GM12878 (cell line): ENCODE measurements around the gene LHX2. TPM values are rescaled to one million over a fixed set of nuclear protein-coding genes. Genes with fewer than 3 reads are reported as not detected.

Experiments used
- ATAC-seq: fragments of 200-7000 bp; cut with Tn5 transposase; 3 replicates; pipeline ENCODE4 v1.9.1; 2020; ENCODE audit warnings: mild to moderate bottlenecking, moderate library complexity
- BruUV-seq: library from RNA; stranded (reverse); fragments of 400-500 nt; replicated peaks from 2 replicates; lab custom pipeline; 2021; lab: Mats Ljungman, UMichigan
- CTCF ChIA-PET: fragments of 300-600 bp; sonication (Branson Sonifier 250); formaldehyde crosslinking; extraction: SDS; loops from one replicate; lab custom pipeline; 2021; ENCODE audit warnings: inconsistent platforms; lab: Yijun Ruan, JAX
- POLR2A ChIA-PET: fragments of 350-600 bp; formaldehyde crosslinking; extraction: SDS; loops from one replicate; lab custom pipeline; 2021; ENCODE audit warnings: inconsistent platforms; lab: Charles Lee
- RAD21 ChIA-PET: fragments of 300-600 bp; sonication (Branson Sonifier 250); formaldehyde crosslinking; loops from one replicate; lab custom pipeline; 2023; ENCODE audit warnings: antibody characterized with exemption; ENCODE audit not compliant: unreplicated experiment; lab: Charles Lee
- SMC1A ChIA-PET: fragments of 300-600 bp; sonication (Branson Sonifier 250); formaldehyde crosslinking; loops from one replicate; lab custom pipeline; 2023; ENCODE audit not compliant: unreplicated experiment, uncharacterized antibody; lab: Charles Lee
- DNase-seq: peaks from one replicate; pipeline ENCODE4 v3.0.0-alpha.2; 2011; ENCODE audit warnings: low read depth, low spot score
- FAIRE-seq: peaks from 3 replicates; lab custom pipeline; 2011; peaks lifted over from hg19 to GRCh38; lab: Jason Lieb, UNC
- H2AFZ ChIP-seq: 2 replicates; pipeline ENCODE4 v1.6.0; 2011; ENCODE audit warnings: low read depth, low read length, control low read depth; ENCODE audit not compliant: control insufficient read depth
- H3K27ac ChIP-seq: 2 replicates; pipeline ENCODE4 v1.5.1; 2011; ENCODE audit warnings: control low read depth; ENCODE audit not compliant: control insufficient read depth, insufficient read depth
- H3K27me3 ChIP-seq, 2 experiments: replicated peaks in 1 of 2; 2 replicates each; pipeline versions ENCODE4 v1.6.0 to v1.6.1; 2011; ENCODE audit warnings: low read length in 1 of 2; ENCODE audit not compliant: control insufficient read depth in 2 of 2, insufficient read depth in 2 of 2
- H3K36me3 ChIP-seq, 2 experiments: 2 replicates each; pipeline ENCODE4 v1.5.1; 2011; ENCODE audit warnings: low read length in 1 of 2; ENCODE audit not compliant: control insufficient read depth in 2 of 2, insufficient read depth in 2 of 2
- H3K4me1 ChIP-seq: 2 replicates; pipeline ENCODE4 v1.6.1; 2011; ENCODE audit warnings: mild to moderate bottlenecking, low read length, moderate library complexity, mixed read lengths; ENCODE audit not compliant: control insufficient read depth, insufficient read depth
- H3K4me2 ChIP-seq: 2 replicates; pipeline ENCODE4 v1.6.0; 2011; ENCODE audit warnings: control low read depth; ENCODE audit not compliant: control insufficient read depth, insufficient read depth
- H3K4me3 ChIP-seq: fragments of 200-600 bp; sonication (generic); 2 replicates; pipeline ENCODE4 v1.5.1; 2016
- H3K79me2 ChIP-seq: 2 replicates; pipeline ENCODE4 v1.6.0; 2011; ENCODE audit warnings: low read length; ENCODE audit not compliant: control insufficient read depth, insufficient read depth
- H3K9ac ChIP-seq: 2 replicates; pipeline ENCODE4 v1.8.0; 2011; ENCODE audit warnings: low read length, control low read depth, mixed read lengths; ENCODE audit not compliant: control insufficient read depth, insufficient read depth
- H3K9me3 ChIP-seq: replicated peaks from 3 replicates; pipeline ENCODE4 v1.5.1; 2011; ENCODE audit warnings: mild to moderate bottlenecking, low read length; ENCODE audit not compliant: control insufficient read depth, insufficient read depth
- H4K20me1 ChIP-seq: 2 replicates; pipeline ENCODE4 v1.6.0; 2011; ENCODE audit not compliant: control insufficient read depth, insufficient read depth
- HDAC6 ChIP-seq: fragments of 200-600 bp; sonication (generic); IDR thresholded peaks from one replicate; pipeline ENCODE4 v1.8.0; 2017; ENCODE audit warnings: antibody characterized with exemption; ENCODE audit not compliant: unreplicated experiment
- MLLT1 ChIP-seq: fragments of 450-650 bp; IDR thresholded peaks from 2 replicates; pipeline ENCODE4 v1.6.1; 2016; ENCODE audit warnings: mild to moderate bottlenecking
- MTA3 ChIP-seq: IDR thresholded peaks from 2 replicates; pipeline ENCODE4 v1.6.1; 2012; ENCODE audit warnings: low read length, inconsistent platforms, borderline replicate concordance
- NFXL1 ChIP-seq: fragments of 450-650 bp; IDR thresholded peaks from 2 replicates; pipeline ENCODE4 v1.6.1; 2017; ENCODE audit warnings: antibody characterized with exemption, mild to moderate bottlenecking, borderline replicate concordance
- ZBTB40 ChIP-seq: fragments of 450-650 bp; IDR thresholded peaks from 2 replicates; pipeline ENCODE4 v1.6.1; 2016; ENCODE audit warnings: mild to moderate bottlenecking, moderate library complexity, borderline replicate concordance
- WGBS: methylation state at CpG from one replicate; pipeline ENCODE4 v1.1.6; 2016; ENCODE audit warnings: low lambda C conversion rate; ENCODE audit not compliant: insufficient replicate concordance, insufficient coverage; ENCODE audit errors: missing lambda C conversion rate; 5-methylcytosine and 5-hydroxymethylcytosine counted together
- in situ Hi-C: fragments of 300-500 bp; cut with MboI; formaldehyde crosslinking; loops from 9 replicates; pipeline ENCODE4 v1.14.3; 2018; ENCODE audit warnings: mixed read lengths
- intact Hi-C: fragments of 100-400 bp; cut with micrococcal nuclease; formaldehyde crosslinking; loops from one replicate; pipeline ENCODE4 v1.14.2; 2022; ENCODE audit not compliant: unreplicated experiment
- polyA plus RNA-seq, 11 experiments: library from polyadenylated mRNA; depleted of rRNA in 4 of 11; unstranded in 6 of 11; stranded (reverse) in 5 of 11; fragments of >200 nt; fragmentation: Nextera tagmentation in 4 of 11; fragmentation: Illumina TruSeq in 1 of 11; extraction: Ambion mirVana in 4 of 11; extraction: Trizol in 1 of 11; gene quantifications; 1 replicate in 1 of 11; 2 replicates in 10 of 11; pipeline versions ENCODE4 v1.2.1 to v1.2.3, GENCODE V29; 2011 to 2016; ENCODE audit warnings: inconsistent platforms in 2 of 11, missing spikeins in 2 of 11, low read depth in 1 of 11
- total RNA-seq, 4 experiments: library from RNA; depleted of rRNA in 3 of 4; stranded (reverse); fragments of >200 nt in 3 of 4; fragmentation: Illumina TruSeq in 1 of 4; extraction: Trizol in 1 of 4; gene quantifications; 2 replicates each; pipeline versions ENCODE4 v1.2.1 to v1.2.3, GENCODE V29; 2013 to 2021

The LHX2 gene
- total and polyA plus RNA-seq, 10 of the 15 experiments (the other 5 are each of a cell fraction or from before 2014, with no cell fraction given) = 0.82 to 69.8 (median 5.3) TPM

- POLR2A ChIA-PET = no interaction called here
- H3K27me3 ChIP-seq = no peaks in the 10 kb centered on the region
- ATAC-seq = no peak
- in situ Hi-C loops = no loop called here
- FAIRE-seq = no peak
- TF ChIP-seq HDAC6 (no peak), MTA3 (no peak), ZBTB40 (no peak), MLLT1 (no peak), NFXL1 (no peak)
- TF ChIP-seq, all 136 proteins: peak for 0
- Histone ChIP-seq H3K4me2 (no peak overlapping the region), H3K9me3 (peaks cover 12% of the 10 kb centered on the region; the same call in 2 of the 3 replicates), H3K36me3 (no peaks in the 10 kb centered on the region), H3K79me2 (no peaks in the 10 kb centered on the region), H3K4me1 (no peaks in the 10 kb centered on the region), H3K4me3 (no peak overlapping the region), H3K27ac (no peak overlapping the region), H3K9ac (no peak overlapping the region), H4K20me1 (no peaks in the 10 kb centered on the region), H2AFZ (no peak overlapping the region)
- intact Hi-C loops = no loop called here
- ChIA-PET CTCF (interaction anchor here (0.9 kb wide), 1 partner anchor 14 kb away, joined by 3 read pairs; no protein-coding TSS in a partner anchor), RAD21 (interaction anchor here (1.4 kb wide), 1 partner anchor 15 kb away, joined by 3 read pairs; no protein-coding TSS in a partner anchor), SMC1A (interaction anchor here (1.2 to 1.7 kb wide), 3 partner anchors 14 to 58 kb away, joined by 3 to 5 read pairs (median 4); no protein-coding TSS in a partner anchor)
- no peak for DNase-seq
- 48% methylated on average over 6 of the region's 6 CpGs for WGBS
- no TSS peak for BruUV-seq
These were observed 29.0 kb upstream of the LHX2 start for GRCh38 chr9:123982535-123982934.
